Endodermal cell (in vitro differentiated cells): ENCODE measurements around the gene DYNC2H1. TPM values are rescaled to one million over a fixed set of nuclear protein-coding genes. Genes with fewer than 3 reads are reported as not detected.

Source experiments
- DNase-seq: peaks from one replicate; pipeline ENCODE4 v3.0.0-alpha.2; 2017
- H3K27ac ChIP-seq: 2 replicates; pipeline ENCODE4 v1.5.1; 2013; ENCODE audit warnings: mild to moderate bottlenecking, low read depth, low read length, moderate library complexity
- H3K27me3 ChIP-seq: 2 replicates; pipeline ENCODE4 v1.6.1; 2013; ENCODE audit warnings: mild to moderate bottlenecking, low read length, moderate library complexity; ENCODE audit not compliant: insufficient read depth, control insufficient read depth, poor library complexity, severe bottlenecking
- H3K36me3 ChIP-seq: 2 replicates; pipeline ENCODE4 v1.7.0; 2013; ENCODE audit warnings: mild to moderate bottlenecking, low read length, moderate library complexity; ENCODE audit not compliant: control insufficient read depth, insufficient read depth
- H3K4me1 ChIP-seq: one replicate; pipeline ENCODE4 v1.7.0; 2013; ENCODE audit warnings: low read length; ENCODE audit not compliant: control insufficient read depth, insufficient read depth
- H3K4me3 ChIP-seq: 2 replicates; pipeline ENCODE4 v1.5.1; 2013; ENCODE audit warnings: mild to moderate bottlenecking, low read length, moderate library complexity
- H3K9ac ChIP-seq: 2 replicates; pipeline ENCODE4 v1.6.1; 2013; ENCODE audit warnings: mild to moderate bottlenecking, low read length, moderate library complexity; ENCODE audit not compliant: poor library complexity, severe bottlenecking; ENCODE audit errors: extremely low read depth
- H3K9me3 ChIP-seq: 2 replicates; pipeline ENCODE4 v1.6.1; 2013; ENCODE audit warnings: mild to moderate bottlenecking, low read length, moderate library complexity; ENCODE audit not compliant: control insufficient read depth
- H3K27ac Mint-ChIP-seq: 2 replicates; pipeline ENCODE4 v1.8.0; 2020; ENCODE audit warnings: mixed read lengths
- H3K27me3 Mint-ChIP-seq: 2 replicates; pipeline ENCODE4 v1.8.0; 2021; ENCODE audit warnings: mild to moderate bottlenecking, mixed read lengths; ENCODE audit not compliant: insufficient read depth
- H3K36me3 Mint-ChIP-seq: 2 replicates; pipeline ENCODE4 v1.8.0; 2020; ENCODE audit warnings: low read depth, mixed read lengths
- H3K4me1 Mint-ChIP-seq: 2 replicates; pipeline ENCODE4 v1.8.0; 2020; ENCODE audit warnings: mixed read lengths
- H3K4me3 Mint-ChIP-seq: 2 replicates; pipeline ENCODE4 v1.8.0; 2020; ENCODE audit warnings: mild to moderate bottlenecking, moderate library complexity, mixed read lengths
- H3K9me3 Mint-ChIP-seq: 2 replicates; pipeline ENCODE4 v1.8.0; 2020; ENCODE audit warnings: mild to moderate bottlenecking, mixed read lengths
- WGBS, 2 experiments: methylation state at CpG; one replicate each; pipeline versions ENCODE4 v1.1.5 to v1.1.7; 2013; ENCODE audit warnings: missing lambda C conversion rate in 2 of 2, mixed read lengths in 1 of 2; ENCODE audit not compliant: insufficient coverage in 1 of 2, insufficient read length in 1 of 2; 5-methylcytosine and 5-hydroxymethylcytosine counted together
- long read RNA-seq, 4 experiments: library from polyadenylated mRNA in 2 of 4; library from RNA in 1 of 4; library from capped mRNA in 1 of 4; stranded (forward) in 3 of 4; unstranded in 1 of 4; transcript quantifications; one replicate each; pipeline ENCODE4 v2.0.0, GENCODE V29; 2020 to 2021; ENCODE audit warnings: inconsistent platforms in 1 of 4
- polyA plus RNA-seq, 2 experiments: library from polyadenylated mRNA; stranded (reverse); fragments of 50-300 nt; gene quantifications; one replicate each; pipeline ENCODE4 v1.2.3, GENCODE V29; 2013
- total RNA-seq, 2 donors: library from RNA; stranded (reverse); fragmentation: NEBNext Ultra II Directional in 1 of 2; extraction: Animal tissue kit (Norgen Biotek cat#: 25700) in 1 of 2; gene quantifications; 2 replicates in 1 of 2; 3 replicates in 1 of 2; pipeline ENCODE4 v1.2.1, GENCODE V29; 2021
- TF ChIP-seq, protein P1 (sequence below): fragments of 200-600 bp; sonication (generic); conservative IDR thresholded peaks from 2 replicates; pipeline ENCODE4 v1.5.0; 2021; ENCODE audit warnings: antibody characterized with exemption, mild to moderate bottlenecking

The DYNC2H1 gene, protein sequence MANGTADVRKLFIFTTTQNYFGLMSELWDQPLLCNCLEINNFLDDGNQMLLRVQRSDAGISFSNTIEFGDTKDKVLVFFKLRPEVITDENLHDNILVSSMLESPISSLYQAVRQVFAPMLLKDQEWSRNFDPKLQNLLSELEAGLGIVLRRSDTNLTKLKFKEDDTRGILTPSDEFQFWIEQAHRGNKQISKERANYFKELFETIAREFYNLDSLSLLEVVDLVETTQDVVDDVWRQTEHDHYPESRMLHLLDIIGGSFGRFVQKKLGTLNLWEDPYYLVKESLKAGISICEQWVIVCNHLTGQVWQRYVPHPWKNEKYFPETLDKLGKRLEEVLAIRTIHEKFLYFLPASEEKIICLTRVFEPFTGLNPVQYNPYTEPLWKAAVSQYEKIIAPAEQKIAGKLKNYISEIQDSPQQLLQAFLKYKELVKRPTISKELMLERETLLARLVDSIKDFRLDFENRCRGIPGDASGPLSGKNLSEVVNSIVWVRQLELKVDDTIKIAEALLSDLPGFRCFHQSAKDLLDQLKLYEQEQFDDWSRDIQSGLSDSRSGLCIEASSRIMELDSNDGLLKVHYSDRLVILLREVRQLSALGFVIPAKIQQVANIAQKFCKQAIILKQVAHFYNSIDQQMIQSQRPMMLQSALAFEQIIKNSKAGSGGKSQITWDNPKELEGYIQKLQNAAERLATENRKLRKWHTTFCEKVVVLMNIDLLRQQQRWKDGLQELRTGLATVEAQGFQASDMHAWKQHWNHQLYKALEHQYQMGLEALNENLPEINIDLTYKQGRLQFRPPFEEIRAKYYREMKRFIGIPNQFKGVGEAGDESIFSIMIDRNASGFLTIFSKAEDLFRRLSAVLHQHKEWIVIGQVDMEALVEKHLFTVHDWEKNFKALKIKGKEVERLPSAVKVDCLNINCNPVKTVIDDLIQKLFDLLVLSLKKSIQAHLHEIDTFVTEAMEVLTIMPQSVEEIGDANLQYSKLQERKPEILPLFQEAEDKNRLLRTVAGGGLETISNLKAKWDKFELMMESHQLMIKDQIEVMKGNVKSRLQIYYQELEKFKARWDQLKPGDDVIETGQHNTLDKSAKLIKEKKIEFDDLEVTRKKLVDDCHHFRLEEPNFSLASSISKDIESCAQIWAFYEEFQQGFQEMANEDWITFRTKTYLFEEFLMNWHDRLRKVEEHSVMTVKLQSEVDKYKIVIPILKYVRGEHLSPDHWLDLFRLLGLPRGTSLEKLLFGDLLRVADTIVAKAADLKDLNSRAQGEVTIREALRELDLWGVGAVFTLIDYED (N-terminal part only)
- 10 to 100 TPM; 21.1 to 31.9 TPM for total RNA-seq
- polyA plus RNA-seq (2013, experiment 1 of 2), result 13.6 TPM
- polyA plus RNA-seq (2013, experiment 2 of 2), result 14.2 TPM
- long read RNA-seq, experiment 1, partial matches to known transcripts, result 9 of 14 reads
- long read RNA-seq, experiment 1, other reads (novel, unspliced or antisense), result 5 of 14 reads
- long read RNA-seq, experiment 2, partial matches to known transcripts, result 11 of 17 reads
- long read RNA-seq, experiment 2, other reads (novel, unspliced or antisense), result 6 of 17 reads
- long read RNA-seq, experiment 3, partial matches to known transcripts, result 19 of 20 reads
- long read RNA-seq, experiment 3, other reads (novel, unspliced or antisense), result 1 of 20 reads
- long read RNA-seq, experiment 4, partial matches to known transcripts, result 8 of 8 reads
- long read RNA-seq, experiment 4, other reads (novel, unspliced or antisense), result 0 of 8 reads

DNA sequence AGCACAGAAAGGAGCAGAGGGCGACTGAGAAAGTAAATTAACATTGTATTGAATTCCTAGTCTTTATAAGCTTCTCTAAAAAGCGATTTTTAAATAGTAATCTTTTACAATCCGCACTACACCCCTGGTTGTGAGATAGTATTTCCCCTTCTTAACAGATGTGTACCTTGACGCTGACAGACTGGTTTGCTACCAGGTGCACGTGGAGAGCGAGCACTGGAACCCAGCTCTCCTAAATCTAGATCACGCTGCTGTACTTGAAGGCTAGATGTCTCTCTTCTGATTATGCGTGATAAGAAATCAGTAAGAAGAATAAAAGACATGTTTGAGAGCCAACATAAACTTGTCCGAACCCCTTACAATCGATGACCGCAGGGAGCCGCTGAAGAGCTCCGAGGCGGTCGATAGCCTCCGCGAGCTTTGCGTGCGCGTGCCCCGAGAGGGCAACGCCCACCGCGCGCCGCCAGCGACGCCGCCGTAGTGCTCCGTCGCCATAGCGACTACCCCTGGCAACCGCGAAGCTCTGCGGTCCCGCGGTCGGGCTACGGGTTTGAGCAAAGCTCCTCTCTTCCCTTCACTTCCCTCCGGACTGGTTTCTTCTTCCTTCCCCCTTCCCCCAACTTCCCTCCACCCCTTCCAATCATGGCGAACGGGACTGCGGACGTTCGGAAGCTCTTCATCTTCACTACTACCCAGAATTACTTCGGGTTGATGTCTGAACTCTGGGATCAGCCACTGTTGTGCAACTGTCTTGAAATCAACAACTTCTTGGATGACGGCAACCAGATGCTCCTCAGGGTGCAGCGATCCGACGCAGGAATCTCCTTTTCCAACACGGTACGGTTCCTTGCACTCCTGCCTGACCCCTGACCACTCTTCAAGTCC is at the start of gene DYNC2H1:
Gene DYNC2H1 (plus strand): TSS at position 494 of the 885 bp plus-strand sequence. CDS start 149 bp downstream, at position 643.
- H3K27ac Mint-ChIP-seq, result peak within 1 kb of the TSS; percentile 93
- no peaks in the 10 kb centered on the region for H3K27me3 Mint-ChIP-seq
- peak within 1 kb of the TSS; percentile 80 for H3K9ac ChIP-seq

DNA sequence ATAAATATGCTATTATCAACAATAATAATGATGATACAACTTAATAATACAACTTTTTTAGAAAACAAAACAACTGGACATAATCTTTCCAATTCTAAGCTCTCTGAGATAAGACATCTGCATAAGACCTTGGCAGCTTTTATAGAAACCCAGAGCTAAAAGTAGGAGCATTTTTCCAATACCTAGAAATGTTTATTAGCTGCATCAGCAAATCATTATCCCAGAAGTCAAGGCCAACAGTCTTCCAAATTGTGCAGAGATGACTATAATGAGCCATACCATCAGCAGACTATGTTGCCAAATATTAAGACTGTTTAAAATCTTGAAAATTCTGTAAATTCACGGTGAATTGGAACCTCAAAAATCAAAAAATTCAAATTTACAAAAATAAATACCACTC is 47.6 kb upstream of the DYNC2H1 start:
- peaks cover 43% of the 10 kb centered on the region for H3K36me3 Mint-ChIP-seq
- no peak overlapping the region for H3K9ac ChIP-seq
- H3K27ac ChIP-seq, result no peak overlapping the region
- peaks cover 84% of the 10 kb centered on the region for H3K36me3 ChIP-seq
- no peak for DNase-seq
- no peaks in the 10 kb centered on the region for H3K9me3 ChIP-seq
- no peaks in the 10 kb centered on the region for H3K9me3 Mint-ChIP-seq
- H3K4me1 Mint-ChIP-seq, result no peaks in the 10 kb centered on the region
- H3K4me1 ChIP-seq, result no peaks in the 10 kb centered on the region
- no peak overlapping the region for H3K27ac Mint-ChIP-seq
- H3K4me3 ChIP-seq, result no peak overlapping the region
- no peak overlapping the region for H3K4me3 Mint-ChIP-seq
- TF ChIP-seq, protein P1, sequence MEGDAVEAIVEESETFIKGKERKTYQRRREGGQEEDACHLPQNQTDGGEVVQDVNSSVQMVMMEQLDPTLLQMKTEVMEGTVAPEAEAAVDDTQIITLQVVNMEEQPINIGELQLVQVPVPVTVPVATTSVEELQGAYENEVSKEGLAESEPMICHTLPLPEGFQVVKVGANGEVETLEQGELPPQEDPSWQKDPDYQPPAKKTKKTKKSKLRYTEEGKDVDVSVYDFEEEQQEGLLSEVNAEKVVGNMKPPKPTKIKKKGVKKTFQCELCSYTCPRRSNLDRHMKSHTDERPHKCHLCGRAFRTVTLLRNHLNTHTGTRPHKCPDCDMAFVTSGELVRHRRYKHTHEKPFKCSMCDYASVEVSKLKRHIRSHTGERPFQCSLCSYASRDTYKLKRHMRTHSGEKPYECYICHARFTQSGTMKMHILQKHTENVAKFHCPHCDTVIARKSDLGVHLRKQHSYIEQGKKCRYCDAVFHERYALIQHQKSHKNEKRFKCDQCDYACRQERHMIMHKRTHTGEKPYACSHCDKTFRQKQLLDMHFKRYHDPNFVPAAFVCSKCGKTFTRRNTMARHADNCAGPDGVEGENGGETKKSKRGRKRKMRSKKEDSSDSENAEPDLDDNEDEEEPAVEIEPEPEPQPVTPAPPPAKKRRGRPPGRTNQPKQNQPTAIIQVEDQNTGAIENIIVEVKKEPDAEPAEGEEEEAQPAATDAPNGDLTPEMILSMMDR, result no peak
- H3K27me3 ChIP-seq, result no peaks in the 10 kb centered on the region
- no peaks in the 10 kb centered on the region for H3K27me3 Mint-ChIP-seq
- WGBS, 2 experiments, result 95% methylated on average over 1 of the region's 1 CpG; no CpG with 5 or more reads in 1 of the 2 experiments

More for the DNA sequence above, at the start of gene DYNC2H1:
- Histone ChIP-seq H3K9me3 (peaks cover under 1% of the 10 kb centered on the region), H3K27me3 (no peaks in the 10 kb centered on the region), H3K27ac (peak within 1 kb of the TSS; percentile 89), H3K4me1 (peaks cover 10% of the 10 kb centered on the region), H3K36me3 (peaks cover 3% of the 10 kb centered on the region), H3K4me3 (peak within 1 kb of the TSS; percentile 99)
- 1 to 4% methylated on average over 37 to 52 of the region's 53 CpGs for WGBS, 2 experiments
- H3K36me3 Mint-ChIP-seq, result peaks cover 5% of the 10 kb centered on the region
- peak within 1 kb of the TSS; percentile 82 for H3K4me3 Mint-ChIP-seq
- peak; percentile 96 for DNase-seq
- TF ChIP-seq, protein P1, result peak; percentile 72
- peaks cover 6% of the 10 kb centered on the region for H3K4me1 Mint-ChIP-seq
- H3K9me3 Mint-ChIP-seq, result no peaks in the 10 kb centered on the region
